Measurements from ENCODE around the gene TEPSIN.
"Not testable (repeated sequence)": the region's sequence is repeated elsewhere in the genome, so short reads cannot be mapped to it uniquely, and the experiment has no call there.

TEPSIN gene

GRCh38 chr17:81234940-81235821 lies 3.7 kb downstream of the TEPSIN start:
- DNase-seq, result no peak

DNA sequence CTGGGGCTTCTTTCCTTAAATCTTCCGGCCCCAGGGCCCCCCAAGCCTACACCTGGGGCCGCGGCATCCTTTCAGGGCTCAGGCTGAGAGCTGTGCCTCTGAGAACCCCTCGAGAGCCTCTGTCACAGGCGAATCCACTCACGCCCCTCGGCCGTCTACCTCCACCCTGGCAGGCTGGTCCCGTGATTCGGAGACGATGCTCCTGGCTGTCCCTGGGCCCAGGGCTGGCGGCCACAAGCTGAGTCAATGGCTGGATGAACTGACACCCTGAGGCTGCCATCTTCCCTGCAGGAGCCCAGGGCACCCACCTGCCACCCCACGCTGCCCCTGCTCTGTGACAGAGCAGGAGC lies 4.4 kb downstream of the TEPSIN start:
- no peak for DNase-seq

GRCh38 chr17:81233811-81234505 lies 4.9 kb downstream of the TEPSIN start:
- no peak for DNase-seq

DNA sequence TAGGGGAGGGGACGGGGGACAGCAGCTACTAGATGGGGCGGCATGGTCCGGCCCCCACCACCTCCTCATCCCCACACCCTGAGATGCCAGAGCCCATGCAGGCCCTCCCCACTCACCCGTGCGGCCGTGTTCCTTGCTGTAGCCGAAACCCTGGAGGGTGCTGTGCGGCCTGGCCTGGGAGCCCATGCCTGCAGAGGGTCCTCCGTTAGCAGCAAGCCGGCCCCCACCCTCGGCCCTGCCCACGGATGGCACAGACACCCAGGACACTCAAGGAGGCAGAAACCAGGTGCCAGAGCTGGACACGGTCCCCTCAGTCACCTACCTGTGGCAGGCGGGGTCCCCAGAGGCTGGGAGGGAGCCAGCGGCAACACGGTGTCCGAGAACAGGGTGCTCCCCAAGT lies 5.5 kb downstream of the TEPSIN start:
- DNase-seq, result no peak

GRCh38 chr17:81232616-81233241 lies 6.1 kb downstream of the TEPSIN start:
- no peak for DNase-seq

- no peak for DNase-seq
Measured at GRCh38 chr17:81231766-81232581, 6.9 kb downstream of the TEPSIN start.

GRCh38 chr17:81231121-81231645 lies 7.7 kb downstream of the TEPSIN start:
- no peak for DNase-seq

DNA sequence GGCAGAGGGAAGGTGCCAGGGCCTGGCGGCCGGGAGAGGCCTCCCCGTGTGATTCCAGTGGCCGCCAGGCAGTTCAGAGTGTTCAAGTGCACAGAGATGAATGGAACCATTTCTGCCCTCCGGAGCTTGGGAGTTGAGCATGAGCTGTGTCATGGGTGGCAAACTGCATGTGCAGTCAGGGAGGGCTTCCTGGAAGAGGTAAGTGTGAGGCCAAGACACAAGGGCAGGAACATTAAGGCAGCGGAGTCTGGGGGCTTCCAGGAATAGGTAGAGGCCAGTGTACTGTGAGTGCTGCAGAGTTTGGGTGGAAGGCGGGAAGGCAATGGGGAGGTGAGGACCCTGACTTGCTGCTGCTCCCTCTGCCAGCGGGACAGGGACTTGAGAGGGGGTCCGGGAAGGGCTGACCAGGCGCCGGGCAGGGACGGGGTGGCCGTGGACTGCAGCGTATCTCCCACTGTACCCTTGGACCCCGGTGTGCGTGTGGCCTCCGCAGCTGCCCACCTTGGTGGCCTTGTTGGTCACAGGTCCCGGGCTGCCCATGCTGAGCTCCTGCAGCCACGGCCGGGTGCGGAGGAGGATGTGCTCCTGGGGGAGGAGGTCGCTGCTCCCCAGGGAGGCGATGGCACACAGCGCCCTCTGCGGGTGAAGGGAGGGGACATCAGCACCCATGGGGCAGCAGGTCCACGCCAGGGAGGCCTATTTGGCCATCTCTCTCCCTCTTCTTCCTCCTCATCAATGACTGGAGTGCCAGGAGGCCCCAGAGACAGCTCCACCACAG lies 8.6 kb downstream of the TEPSIN start:
- DNase-seq, result no peak

DNA sequence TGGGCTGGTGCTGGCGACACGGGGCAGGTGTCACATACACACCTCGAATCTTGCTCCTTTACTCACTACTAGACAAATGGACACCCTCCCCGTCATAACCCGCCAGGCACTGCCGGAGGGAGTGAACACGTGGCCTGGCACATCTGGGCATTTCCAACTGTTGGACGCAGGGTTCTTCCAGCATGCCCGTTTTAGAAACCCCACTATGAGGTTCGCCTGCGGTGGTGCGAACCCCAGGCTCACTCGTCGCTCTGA lies 9.3 kb downstream of the TEPSIN start:
- DNase-seq, result no peak

GRCh38 chr17:81228834-81229665 lies 9.8 kb downstream of the TEPSIN start:
- no peak for DNase-seq

DNA sequence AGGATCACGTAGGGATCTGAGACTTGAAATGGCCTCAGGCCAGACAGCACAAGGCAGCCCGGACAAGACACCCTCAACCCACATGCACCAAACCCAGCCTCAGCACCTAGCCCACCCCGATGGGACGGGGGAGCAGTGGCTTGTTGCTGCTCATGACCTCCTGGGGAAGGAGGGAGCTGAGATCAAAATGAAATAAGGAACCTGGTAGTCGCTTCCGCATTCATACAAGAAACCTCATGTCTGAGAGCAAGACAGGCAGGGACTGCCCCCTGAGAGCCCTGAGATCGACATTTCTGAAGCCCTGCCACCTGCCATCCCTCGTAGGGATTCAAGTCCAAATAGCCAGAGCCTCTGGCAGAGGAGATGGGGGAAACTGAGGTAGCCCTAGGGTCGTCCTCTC lies 10.4 kb downstream of the TEPSIN start:
- DNase-seq, result peak; percentile 58

DNA sequence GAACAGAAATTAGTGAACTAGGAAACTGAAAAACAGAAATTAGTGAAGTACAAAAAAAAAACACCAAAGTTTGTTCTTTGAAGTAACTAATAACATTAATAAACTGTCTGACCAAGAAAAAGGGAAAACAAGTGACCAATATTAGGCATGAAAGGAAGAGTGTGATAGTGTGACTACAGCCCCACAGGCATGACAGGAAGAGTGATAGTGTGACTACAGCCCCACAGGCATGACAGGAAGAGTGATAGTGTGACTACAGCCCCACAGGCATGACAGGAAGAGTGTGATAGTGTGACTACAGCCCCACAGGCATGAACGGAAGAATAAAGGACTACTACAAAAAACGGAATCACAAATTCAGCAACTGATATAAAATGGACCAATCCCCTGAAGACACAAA lies 11.2 kb downstream of the TEPSIN start:
- not testable (repeated sequence) for DNase-seq

- no peak for DNase-seq
Measured at GRCh38 chr17:81223762-81224130, 15.1 kb downstream of the TEPSIN start.

- peak; percentile 81 for DNase-seq
Measured at GRCh38 chr17:81222906-81223761, 15.7 kb downstream of the TEPSIN start, which contains the start of gene CEP131. CEP131 (minus strand) TSS chr17:81222965; CDS start chr17:81220056, 2,909 bp downstream.

GRCh38 chr17:81222620-81222905 lies 16.3 kb downstream of the TEPSIN start:
- DNase-seq, result no peak

- no peak for DNase-seq
Measured at GRCh38 chr17:81221842-81222619, 16.8 kb downstream of the TEPSIN start.

- no peak for DNase-seq
Measured at GRCh38 chr17:81221371-81221841, 17.4 kb downstream of the TEPSIN start.

GRCh38 chr17:81219476-81220180 lies 19.2 kb downstream of the TEPSIN start:
- no peak for DNase-seq

- no peak for DNase-seq
Measured at GRCh38 chr17:81218991-81219390, 19.9 kb downstream of the TEPSIN start.

Measured in SIG-M5 (cell line).